ENCODE data around the gene SLC25A23. TPM values are rescaled to one million over a fixed set of nuclear protein-coding genes. Genes with fewer than 3 reads are reported as not detected.
"Not testable (repeated sequence)": the region's sequence is repeated elsewhere in the genome, so short reads cannot be mapped to it uniquely, and the experiment has no call there.

Gene SLC25A23
- total RNA-seq (10 to 100 TPM; 26.7 to 71.3 (median 43.8) TPM), polyA plus RNA-seq (10 to 100 TPM; 30.0 to 74.0 TPM)
- long read RNA-seq, donor 1, partial matches to known transcripts = 4 of 18 reads
- long read RNA-seq, donor 1, other reads (novel, unspliced or antisense) = 13 of 18 reads
- long read RNA-seq, donor 2, transcript SLC25A23-202 (10 exons, 3,425 nt) = major isoform, 11 of 25 reads
- long read RNA-seq, donor 2, partial matches to known transcripts = 9 of 25 reads
- long read RNA-seq, donor 2, other reads (novel, unspliced or antisense) = 0 of 25 reads
- long read RNA-seq, donor 3, transcript SLC25A23-202 (10 exons, 3,425 nt) = major isoform, 63 of 114 reads
- long read RNA-seq, donor 3, partial matches to known transcripts = 26 of 114 reads
- long read RNA-seq, donor 3, other reads (novel, unspliced or antisense) = 24 of 114 reads

DNA sequence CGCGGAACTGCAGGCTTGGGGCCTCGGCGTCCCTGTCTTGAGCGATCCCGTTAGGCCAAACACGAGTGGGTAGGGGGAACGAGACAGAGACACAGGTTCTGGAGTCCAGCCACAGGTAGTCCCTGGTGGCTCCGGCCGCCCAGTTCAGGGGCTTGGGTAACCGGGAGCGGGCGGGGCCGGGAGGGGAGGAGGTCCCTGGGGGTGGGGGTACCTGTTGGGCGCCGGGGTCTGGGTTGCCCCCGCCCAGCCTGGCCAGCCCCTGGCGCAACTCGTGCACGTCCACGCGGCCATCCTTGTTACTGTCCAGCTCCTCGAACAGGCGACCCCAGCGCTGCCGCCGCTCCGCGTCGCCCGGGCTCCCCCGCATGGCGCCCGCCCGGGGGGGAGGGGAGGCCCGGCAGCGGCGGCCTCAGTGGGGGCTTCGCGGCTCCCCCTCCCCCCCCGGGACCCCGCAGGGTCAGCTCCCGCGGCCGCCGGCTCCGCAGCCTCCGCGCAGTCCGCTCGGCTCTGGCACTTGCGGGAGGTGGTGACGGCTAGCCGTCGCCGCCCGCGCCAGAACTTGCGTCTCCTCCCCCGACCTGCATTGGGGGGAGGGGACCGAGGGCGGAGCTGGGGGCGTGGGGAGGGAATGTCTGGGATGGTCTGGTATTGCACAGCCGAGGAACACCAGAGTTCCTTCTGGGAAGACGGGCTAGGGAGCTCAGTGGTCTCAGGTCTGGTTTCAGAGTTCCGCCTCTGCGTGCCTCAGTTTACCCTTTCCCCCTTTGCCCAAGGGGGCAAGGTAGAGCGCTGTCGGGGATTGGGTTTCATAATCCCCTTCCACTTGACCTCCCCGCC is at the start of gene SLC25A23:
Gene SLC25A23, minus strand, starts transcription at position 531 of the 837 bp plus-strand sequence. Its CDS starts 164 bp downstream, at position 367.
- Histone ChIP-seq H3K27ac (peak within 1 kb of the TSS; percentile 28 to 75), H3K36me3 (no peaks in the 10 kb centered on the region), H3K27me3 (no peaks in the 10 kb centered on the region), H3K9me3 (peaks cover 0 to 2% of the 10 kb centered on the region in 2 donors), H3K4me1 (ENCODE audit: insufficient read depth) (peaks cover 10% of the 10 kb centered on the region), H3K4me3 (peak within 1 kb of the TSS; percentile 76)
- intact Hi-C loops (cut with DNase I) = no loop called here
- TF ChIP-seq EP300 (IDR thresholded peaks at IDR 0.05) = no peak
- TF ChIP-seq, protein P1, sequence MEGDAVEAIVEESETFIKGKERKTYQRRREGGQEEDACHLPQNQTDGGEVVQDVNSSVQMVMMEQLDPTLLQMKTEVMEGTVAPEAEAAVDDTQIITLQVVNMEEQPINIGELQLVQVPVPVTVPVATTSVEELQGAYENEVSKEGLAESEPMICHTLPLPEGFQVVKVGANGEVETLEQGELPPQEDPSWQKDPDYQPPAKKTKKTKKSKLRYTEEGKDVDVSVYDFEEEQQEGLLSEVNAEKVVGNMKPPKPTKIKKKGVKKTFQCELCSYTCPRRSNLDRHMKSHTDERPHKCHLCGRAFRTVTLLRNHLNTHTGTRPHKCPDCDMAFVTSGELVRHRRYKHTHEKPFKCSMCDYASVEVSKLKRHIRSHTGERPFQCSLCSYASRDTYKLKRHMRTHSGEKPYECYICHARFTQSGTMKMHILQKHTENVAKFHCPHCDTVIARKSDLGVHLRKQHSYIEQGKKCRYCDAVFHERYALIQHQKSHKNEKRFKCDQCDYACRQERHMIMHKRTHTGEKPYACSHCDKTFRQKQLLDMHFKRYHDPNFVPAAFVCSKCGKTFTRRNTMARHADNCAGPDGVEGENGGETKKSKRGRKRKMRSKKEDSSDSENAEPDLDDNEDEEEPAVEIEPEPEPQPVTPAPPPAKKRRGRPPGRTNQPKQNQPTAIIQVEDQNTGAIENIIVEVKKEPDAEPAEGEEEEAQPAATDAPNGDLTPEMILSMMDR (IDR thresholded peaks at IDR 0.05) = no peak
- no peak for TF ChIP-seq POLR2A (IDR thresholded peaks at IDR 0.05)
- 0 to 1% (median 1%) methylated on average over 34 to 70 of the region's 70 CpGs for WGBS, 3 donors
- DNase-seq = peak; percentile 59 to 77 (median 66)

- DNase-seq = not testable (repeated sequence)
Measured at GRCh38 chr19:6508028-6508771, 48.6 kb upstream of the SLC25A23 start.

DNA sequence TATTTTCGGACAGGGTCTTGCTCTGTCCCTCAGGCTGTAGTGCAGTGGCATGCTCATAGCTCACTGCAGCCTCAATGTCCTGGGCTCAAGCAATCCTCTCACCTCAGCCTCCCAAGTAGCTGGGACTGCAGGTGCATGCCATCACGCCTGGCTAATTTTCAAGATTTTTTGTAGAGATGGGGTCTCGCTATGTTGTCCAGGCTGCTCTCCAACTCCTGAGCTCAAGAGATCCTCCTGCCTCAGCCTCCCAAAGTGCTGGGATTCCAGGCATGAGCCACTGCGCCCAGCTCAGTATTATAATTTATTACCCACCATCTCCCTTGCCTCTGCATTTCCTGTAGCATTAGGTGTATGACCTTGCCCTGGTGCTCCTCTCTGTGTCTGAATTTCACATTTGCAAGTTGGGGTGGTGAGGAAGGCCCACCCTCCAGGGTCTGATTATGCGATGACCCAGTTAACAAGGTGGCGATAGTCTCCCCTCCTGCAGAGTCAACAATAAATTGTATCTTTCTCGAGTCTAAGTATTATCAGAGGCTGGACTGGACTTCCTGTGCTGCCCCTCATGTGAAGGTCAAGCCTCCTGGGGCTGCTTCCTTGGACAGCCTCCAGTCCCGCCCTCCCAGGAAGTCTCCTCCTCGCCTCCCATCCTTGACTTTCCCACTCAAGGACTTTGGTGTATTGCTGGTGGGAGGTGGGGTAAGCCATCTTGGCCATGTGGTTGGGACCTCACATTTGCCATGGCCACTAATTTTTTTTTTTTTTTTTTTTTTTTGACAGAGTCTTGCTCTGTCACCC is 44.0 kb upstream of the SLC25A23 start:
- no peaks in the 10 kb centered on the region for H3K27me3 ChIP-seq
- intact Hi-C loops (cut with DNase I) = no loop called here

More at GRCh38 chr19:6508028-6508771, 48.6 kb upstream of the SLC25A23 start:
- H3K27ac ChIP-seq; H3K4me3 ChIP-seq; H3K27me3 ChIP-seq; H3K36me3 ChIP-seq; intact Hi-C loops (cut with DNase I); H3K4me1 ChIP-seq (ENCODE audit: insufficient read depth); H3K9me3 ChIP-seq: not testable (repeated sequence)
- 84 to 87% (median 84%) methylated on average over 9 of the region's 9 CpGs for WGBS, 3 donors

More for the DNA sequence above, 44.0 kb upstream of the SLC25A23 start:
- Histone ChIP-seq H3K36me3 (no peaks in the 10 kb centered on the region), H3K9me3 (no peaks in the 10 kb centered on the region), H3K4me3 (no peak overlapping the region), H3K27ac (no peak overlapping the region), H3K4me1 (ENCODE audit: insufficient read depth) (no peaks in the 10 kb centered on the region)
- TF ChIP-seq POLR2A (IDR thresholded peaks at IDR 0.05) (no peak), EP300 (IDR thresholded peaks at IDR 0.05) (no peak)
- TF ChIP-seq, protein P1 (IDR thresholded peaks at IDR 0.05) = no peak
- no peak for DNase-seq
- WGBS, 3 donors = 63 to 64% (median 63%) methylated on average over 9 of the region's 9 CpGs

Data from ovary (tissue), 10 donors.